Esophagus muscularis mucosa (tissue), 4 donors: Measurements from ENCODE around the gene PCSK6. TPM values are rescaled to one million over a fixed set of nuclear protein-coding genes. Genes with fewer than 3 reads are reported as not detected.

Experiments
- DNase-seq: peaks from one replicate; pipeline ENCODE4 v3.0.0-alpha.2; 2017; ENCODE audit errors: extremely low spot score
- H3K27ac ChIP-seq, 4 donors: fragments of 200-600 bp; sonication (generic); replicated peaks in 1 of 4; 1 replicate in 3 of 4; 2 replicates in 1 of 4; pipeline ENCODE4 v1.5.1; 2016 to 2019; ENCODE audit warnings: mild to moderate bottlenecking in 1 of 4
- H3K27me3 ChIP-seq, 4 donors: fragments of 200-600 bp; sonication (generic); one replicate each; pipeline versions ENCODE4 v1.5.1 to v1.6.0; 2016 to 2019
- H3K36me3 ChIP-seq, 4 donors: fragments of 200-600 bp; sonication (generic); one replicate each; pipeline ENCODE4 v1.5.1; 2016 to 2019
- H3K4me1 ChIP-seq, 4 donors: fragments of 200-600 bp; sonication (generic); one replicate each; pipeline ENCODE4 v1.5.1; 2016 to 2019
- H3K4me3 ChIP-seq, 4 donors: fragments of 200-600 bp; sonication (generic); 1 replicate in 2 of 4; 2 replicates in 2 of 4; pipeline ENCODE4 v1.5.1; 2016 to 2019; ENCODE audit warnings: mild to moderate bottlenecking in 4 of 4, moderate library complexity in 1 of 4
- H3K9me3 ChIP-seq, 4 donors: fragments of 200-600 bp; sonication (generic); 1 replicate in 3 of 4; 2 replicates in 1 of 4; pipeline ENCODE4 v1.5.1; 2016 to 2019
- EP300 ChIP-seq: sonication (generic); formaldehyde crosslinking; IDR thresholded peaks from one replicate; pipeline ENCODE4 v1.6.1; 2017; ENCODE audit warnings: antibody characterized with exemption
- POLR2A ChIP-seq: fragments of 450-650 bp; IDR thresholded peaks from one replicate; pipeline ENCODE4 v1.6.1; 2017; ENCODE audit warnings: antibody characterized with exemption, moderate library complexity, mild to moderate bottlenecking, low read depth
- POLR2AphosphoS5 ChIP-seq, 2 donors: sonication (generic); formaldehyde crosslinking; IDR thresholded peaks; one replicate each; pipeline ENCODE4 v1.6.1; 2017; ENCODE audit warnings: antibody characterized with exemption in 2 of 2
- WGBS: methylation state at CpG from one replicate; pipeline ENCODE4 v1.1.5; 2018; 5-methylcytosine and 5-hydroxymethylcytosine counted together
- intact Hi-C: fragments of 100-400 bp; cut with DNase I; formaldehyde crosslinking; loops from one replicate; pipeline ENCODE4 v1.15.1; 2023
- total RNA-seq, 4 donors: library from RNA; depleted of rRNA; stranded (reverse); fragments of >200 nt; gene quantifications; one replicate each; pipeline versions ENCODE4 v1.1.0 to v1.2.1, GENCODE V29; 2016
- TF ChIP-seq, protein P1 (sequence below), 3 experiments: fragments of 200-600 bp in 2 of 3; fragments of 450-650 bp in 1 of 3; sonication (generic) in 2 of 3; IDR thresholded peaks; one replicate each; pipeline ENCODE4 v1.5.1; 2017 to 2019; ENCODE audit warnings: antibody characterized with exemption in 3 of 3, mild to moderate bottlenecking in 2 of 3, moderate library complexity in 1 of 3

PCSK6 gene
- total RNA-seq, 4 donors from 2014 or later: 13.6 to 24.1 (median 15.3) TPM

DNA sequence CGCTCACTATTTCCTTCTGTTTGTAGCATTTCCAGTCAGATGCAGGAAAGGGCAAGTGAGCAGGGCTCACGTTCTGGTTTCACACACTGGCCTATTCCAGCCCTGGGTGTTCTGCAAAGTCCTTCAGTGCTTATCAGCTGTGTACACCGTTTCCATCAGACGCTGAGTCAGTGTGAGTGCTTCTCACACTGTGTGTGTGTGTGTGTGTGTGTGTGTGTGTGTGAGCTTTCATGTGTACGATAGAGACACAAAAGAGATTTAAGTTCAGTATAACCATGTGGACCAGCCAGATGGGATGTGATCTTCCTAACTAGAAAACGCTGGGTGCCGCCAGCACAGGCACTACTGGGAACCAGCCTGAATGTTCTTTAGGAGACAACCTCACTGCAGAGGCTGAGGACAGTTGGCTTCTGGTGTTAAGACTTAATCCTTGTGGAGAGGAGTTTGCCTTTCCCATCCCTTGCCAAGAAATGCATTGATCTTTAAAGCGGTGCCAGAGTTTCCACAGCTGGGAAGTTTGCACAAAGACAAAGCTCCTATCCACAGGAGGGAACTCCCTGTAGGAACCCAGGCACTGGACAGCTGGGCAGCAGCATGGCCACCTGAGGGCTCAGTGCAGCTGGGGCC, 233.8 kb downstream of the PCSK6 start:
- Histone ChIP-seq H3K27me3 (no peaks in the 10 kb centered on the region), H3K4me1 (peaks cover 10 to 16% (median 13%) of the 10 kb centered on the region in 4 donors), H3K9me3 (no peaks in the 10 kb centered on the region), H3K4me3 (no peak overlapping the region), H3K27ac (no peak overlapping the region), H3K36me3 (no peaks in the 10 kb centered on the region)
- intact Hi-C loops: loop anchor here (10.0 kb wide), 1 partner anchor 341 kb away; the partner anchor contains the start of gene LRRK1
- TF ChIP-seq, protein P1, sequence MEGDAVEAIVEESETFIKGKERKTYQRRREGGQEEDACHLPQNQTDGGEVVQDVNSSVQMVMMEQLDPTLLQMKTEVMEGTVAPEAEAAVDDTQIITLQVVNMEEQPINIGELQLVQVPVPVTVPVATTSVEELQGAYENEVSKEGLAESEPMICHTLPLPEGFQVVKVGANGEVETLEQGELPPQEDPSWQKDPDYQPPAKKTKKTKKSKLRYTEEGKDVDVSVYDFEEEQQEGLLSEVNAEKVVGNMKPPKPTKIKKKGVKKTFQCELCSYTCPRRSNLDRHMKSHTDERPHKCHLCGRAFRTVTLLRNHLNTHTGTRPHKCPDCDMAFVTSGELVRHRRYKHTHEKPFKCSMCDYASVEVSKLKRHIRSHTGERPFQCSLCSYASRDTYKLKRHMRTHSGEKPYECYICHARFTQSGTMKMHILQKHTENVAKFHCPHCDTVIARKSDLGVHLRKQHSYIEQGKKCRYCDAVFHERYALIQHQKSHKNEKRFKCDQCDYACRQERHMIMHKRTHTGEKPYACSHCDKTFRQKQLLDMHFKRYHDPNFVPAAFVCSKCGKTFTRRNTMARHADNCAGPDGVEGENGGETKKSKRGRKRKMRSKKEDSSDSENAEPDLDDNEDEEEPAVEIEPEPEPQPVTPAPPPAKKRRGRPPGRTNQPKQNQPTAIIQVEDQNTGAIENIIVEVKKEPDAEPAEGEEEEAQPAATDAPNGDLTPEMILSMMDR (IDR thresholded peaks at IDR 0.05): no peak
- no peak for TF ChIP-seq EP300
- TF ChIP-seq POLR2A: no peak
- TF ChIP-seq POLR2AphosphoS5 (IDR thresholded peaks at IDR 0.05): no peak
- DNase-seq: no peak
- WGBS: 67% methylated on average over 7 of the region's 8 CpGs

DNA sequence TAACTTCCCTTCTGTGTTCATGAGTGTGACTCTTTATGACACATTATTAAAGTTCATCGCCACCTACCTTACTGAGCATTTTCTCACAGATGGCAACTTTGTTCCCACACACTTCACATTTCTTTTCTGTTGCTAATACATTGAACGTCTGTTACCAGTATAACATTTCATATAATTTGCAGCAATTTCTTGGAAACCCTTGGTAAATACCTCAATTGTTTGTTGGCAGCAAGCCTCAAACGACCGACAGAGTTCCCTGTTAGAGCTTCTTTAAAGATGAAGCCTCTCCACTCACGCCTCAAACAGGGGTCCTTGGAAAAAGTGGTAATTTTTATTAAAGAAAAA, 234.5 kb downstream of the PCSK6 start:
- Histone ChIP-seq H3K36me3 (no peaks in the 10 kb centered on the region), H3K4me3 (no peak overlapping the region), H3K27me3 (no peaks in the 10 kb centered on the region), H3K27ac (no peak overlapping the region), H3K4me1 (peaks cover 15 to 23% (median 20%) of the 10 kb centered on the region in 4 donors), H3K9me3 (no peaks in the 10 kb centered on the region)
- no peak for DNase-seq
- intact Hi-C loops: loop anchor here (10.0 kb wide), 1 partner anchor 340 kb away; the partner anchor contains the start of gene LRRK1
- TF ChIP-seq, protein P1 (IDR thresholded peaks at IDR 0.05): no peak
- TF ChIP-seq EP300 (no peak), POLR2AphosphoS5 (IDR thresholded peaks at IDR 0.05) (no peak), POLR2A (no peak)
- WGBS: 72% methylated on average over 5 of the region's 5 CpGs

DNA sequence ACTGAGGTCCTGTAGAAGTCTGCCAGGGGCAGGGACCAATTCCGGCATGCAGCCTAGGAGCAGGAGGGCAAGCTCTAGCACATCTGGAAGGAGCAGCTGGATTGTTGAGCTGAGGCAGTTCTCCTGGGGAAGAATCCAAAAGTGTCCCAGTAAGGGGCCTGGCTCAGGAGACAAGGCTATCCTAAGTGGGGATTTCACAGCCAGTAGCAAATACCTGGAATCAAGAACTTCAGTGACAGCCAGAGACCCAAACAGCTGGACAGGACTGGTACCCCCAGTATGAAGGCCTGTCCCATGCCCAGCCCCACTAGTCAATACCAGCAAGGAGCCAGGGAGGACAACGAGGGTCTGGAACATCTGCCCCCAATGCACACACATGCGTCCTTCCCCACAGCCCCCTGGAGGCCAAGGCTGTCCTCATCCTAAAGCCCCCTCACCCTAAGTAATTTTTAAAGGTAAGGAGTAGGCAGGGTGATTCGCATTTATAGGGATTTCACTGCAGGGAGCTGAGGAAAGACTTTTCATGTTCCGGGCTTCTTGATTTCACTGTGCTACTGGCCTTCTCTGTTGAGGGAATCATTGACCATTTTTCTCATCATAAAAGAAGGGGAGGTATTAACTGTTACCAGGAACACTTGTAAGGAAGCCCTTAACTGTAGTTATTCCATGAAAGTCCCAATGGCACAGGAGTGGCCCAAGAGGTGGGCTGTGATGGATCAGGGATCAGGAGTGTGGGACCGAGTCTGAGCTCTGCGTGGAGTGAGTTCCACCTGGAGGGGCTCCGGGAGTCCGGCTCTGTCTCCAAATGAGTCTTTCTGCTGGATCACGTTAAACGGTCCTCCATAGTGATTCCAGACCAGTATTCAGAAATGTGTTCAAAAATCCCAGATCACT, 235.1 kb downstream of the PCSK6 start:
- no peak overlapping the region for H3K4me3 ChIP-seq
- H3K9me3 ChIP-seq: no peaks in the 10 kb centered on the region
- H3K36me3 ChIP-seq: no peaks in the 10 kb centered on the region
- no peak overlapping the region for H3K27ac ChIP-seq
- TF ChIP-seq EP300: no peak
- no peak for DNase-seq
- peaks cover 22 to 29% (median 26%) of the 10 kb centered on the region in 4 donors for H3K4me1 ChIP-seq
- 80% methylated on average over 8 of the region's 11 CpGs for WGBS
- intact Hi-C loops: loop anchor here (5.0 to 10.0 kb wide), 2 partner anchors 67 to 340 kb away; partner anchors contain the start of gene LRRK1
- H3K27me3 ChIP-seq: no peaks in the 10 kb centered on the region

Other genes starting within 250 kb of the PCSK6 start
- gene CHSY1, start 237.7 kb downstream of the PCSK6 start, total RNA-seq: 10 to 100 TPM; 13.3 to 31.6 (median 19.6) TPM
- 10 to 100 TPM; 47.3 to 75.4 (median 59.8) TPM for gene SELENOS, start 212.2 kb downstream of the PCSK6 start, total RNA-seq
- gene SNRPA1, start 194.5 kb downstream of the PCSK6 start, total RNA-seq: 10 to 100 TPM; 19.9 to 35.7 (median 25.2) TPM
- 10 to 100 TPM; 35.5 to 50.5 (median 40.5) TPM for gene TM2D3, start 162.7 kb upstream of the PCSK6 start, total RNA-seq
- 10 to 100 TPM; 16.7 to 26.6 (median 23.5) TPM for gene TARS3, start 234.8 kb upstream of the PCSK6 start, total RNA-seq